NB4 (cell line): ENCODE results near the gene CRELD2.

Experiments
- POLR2A ChIP-seq: IDR thresholded peaks from 2 replicates; pipeline ENCODE4 v1.6.1; 2011; ENCODE audit warnings: mild to moderate bottlenecking; ENCODE audit not compliant: insufficient read length; ENCODE audit errors: extremely low read depth
- TF ChIP-seq, protein P1 (sequence below): IDR thresholded peaks from one replicate; pipeline ENCODE4 v1.5.1; 2012; ENCODE audit warnings: low read depth, low read length
- TF ChIP-seq, protein P2 (sequence below): IDR thresholded peaks from 2 replicates; pipeline ENCODE4 v1.6.1; 2011; ENCODE audit warnings: low read depth, low read length

DNA sequence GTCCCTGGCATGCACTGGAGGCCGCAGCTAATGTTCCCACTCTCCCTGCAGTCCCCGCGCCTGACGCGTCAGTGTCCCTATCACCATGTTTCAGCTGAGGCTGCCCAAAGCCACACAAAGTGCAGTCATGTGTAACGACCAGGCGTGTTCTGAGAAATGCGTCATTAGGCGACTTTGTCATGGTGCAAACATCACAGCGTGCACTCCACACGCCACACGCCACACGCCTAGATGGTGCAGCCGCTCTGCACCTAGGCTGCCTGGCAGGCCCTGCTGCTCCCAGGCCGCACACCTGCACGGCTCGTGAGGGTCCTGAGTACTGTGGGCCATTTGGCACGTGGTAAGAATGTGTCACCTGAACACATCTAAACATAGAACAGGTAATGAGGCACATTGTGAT lies 2.4 kb downstream of the CRELD2 start:
- TF ChIP-seq, protein P1, sequence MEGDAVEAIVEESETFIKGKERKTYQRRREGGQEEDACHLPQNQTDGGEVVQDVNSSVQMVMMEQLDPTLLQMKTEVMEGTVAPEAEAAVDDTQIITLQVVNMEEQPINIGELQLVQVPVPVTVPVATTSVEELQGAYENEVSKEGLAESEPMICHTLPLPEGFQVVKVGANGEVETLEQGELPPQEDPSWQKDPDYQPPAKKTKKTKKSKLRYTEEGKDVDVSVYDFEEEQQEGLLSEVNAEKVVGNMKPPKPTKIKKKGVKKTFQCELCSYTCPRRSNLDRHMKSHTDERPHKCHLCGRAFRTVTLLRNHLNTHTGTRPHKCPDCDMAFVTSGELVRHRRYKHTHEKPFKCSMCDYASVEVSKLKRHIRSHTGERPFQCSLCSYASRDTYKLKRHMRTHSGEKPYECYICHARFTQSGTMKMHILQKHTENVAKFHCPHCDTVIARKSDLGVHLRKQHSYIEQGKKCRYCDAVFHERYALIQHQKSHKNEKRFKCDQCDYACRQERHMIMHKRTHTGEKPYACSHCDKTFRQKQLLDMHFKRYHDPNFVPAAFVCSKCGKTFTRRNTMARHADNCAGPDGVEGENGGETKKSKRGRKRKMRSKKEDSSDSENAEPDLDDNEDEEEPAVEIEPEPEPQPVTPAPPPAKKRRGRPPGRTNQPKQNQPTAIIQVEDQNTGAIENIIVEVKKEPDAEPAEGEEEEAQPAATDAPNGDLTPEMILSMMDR: no peak
- no peak for TF ChIP-seq POLR2A
- TF ChIP-seq, protein P2, sequence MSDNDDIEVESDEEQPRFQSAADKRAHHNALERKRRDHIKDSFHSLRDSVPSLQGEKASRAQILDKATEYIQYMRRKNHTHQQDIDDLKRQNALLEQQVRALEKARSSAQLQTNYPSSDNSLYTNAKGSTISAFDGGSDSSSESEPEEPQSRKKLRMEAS: no peak
